GM10266 (cell line): ENCODE results near the gene VN1R5.
"Not testable (repeated sequence)": the region's sequence is repeated elsewhere in the genome, so short reads cannot be mapped to it uniquely, and the experiment has no call there.

Experiments
- DNase-seq: peaks from one replicate; pipeline ENCODE4 v3.0.0; 2012; ENCODE audit errors: extremely low spot score
- TF ChIP-seq, protein P1 (sequence below): IDR thresholded peaks from 2 replicates; pipeline ENCODE4 v1.5.1; 2012; ENCODE audit warnings: mild to moderate bottlenecking, low read depth; ENCODE audit not compliant: control insufficient read depth, insufficient read depth; ENCODE audit errors: missing control alignments

VN1R5 gene

DNA sequence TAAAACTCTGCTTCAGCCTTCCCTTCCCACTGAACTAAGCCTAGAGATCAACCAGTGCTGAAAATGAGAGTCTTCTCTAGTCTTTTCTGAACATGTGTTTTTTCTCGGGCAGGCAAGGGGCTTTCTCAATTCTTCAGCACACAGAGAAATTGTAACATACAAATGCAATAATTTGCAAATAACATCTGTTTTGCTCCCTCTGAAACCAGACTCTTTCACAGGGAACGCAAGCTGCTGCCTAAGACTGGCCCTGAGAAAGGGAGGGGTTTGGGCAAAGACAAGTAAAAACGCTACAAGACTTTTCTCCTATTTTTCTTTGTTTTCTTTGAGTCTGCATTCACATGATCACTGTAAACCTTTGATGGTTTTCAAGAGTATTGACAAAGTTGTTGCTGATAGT is 39.6 kb upstream of the VN1R5 start:
- DNase-seq, result no peak
- TF ChIP-seq, protein P1, sequence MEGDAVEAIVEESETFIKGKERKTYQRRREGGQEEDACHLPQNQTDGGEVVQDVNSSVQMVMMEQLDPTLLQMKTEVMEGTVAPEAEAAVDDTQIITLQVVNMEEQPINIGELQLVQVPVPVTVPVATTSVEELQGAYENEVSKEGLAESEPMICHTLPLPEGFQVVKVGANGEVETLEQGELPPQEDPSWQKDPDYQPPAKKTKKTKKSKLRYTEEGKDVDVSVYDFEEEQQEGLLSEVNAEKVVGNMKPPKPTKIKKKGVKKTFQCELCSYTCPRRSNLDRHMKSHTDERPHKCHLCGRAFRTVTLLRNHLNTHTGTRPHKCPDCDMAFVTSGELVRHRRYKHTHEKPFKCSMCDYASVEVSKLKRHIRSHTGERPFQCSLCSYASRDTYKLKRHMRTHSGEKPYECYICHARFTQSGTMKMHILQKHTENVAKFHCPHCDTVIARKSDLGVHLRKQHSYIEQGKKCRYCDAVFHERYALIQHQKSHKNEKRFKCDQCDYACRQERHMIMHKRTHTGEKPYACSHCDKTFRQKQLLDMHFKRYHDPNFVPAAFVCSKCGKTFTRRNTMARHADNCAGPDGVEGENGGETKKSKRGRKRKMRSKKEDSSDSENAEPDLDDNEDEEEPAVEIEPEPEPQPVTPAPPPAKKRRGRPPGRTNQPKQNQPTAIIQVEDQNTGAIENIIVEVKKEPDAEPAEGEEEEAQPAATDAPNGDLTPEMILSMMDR, result no peak

DNA sequence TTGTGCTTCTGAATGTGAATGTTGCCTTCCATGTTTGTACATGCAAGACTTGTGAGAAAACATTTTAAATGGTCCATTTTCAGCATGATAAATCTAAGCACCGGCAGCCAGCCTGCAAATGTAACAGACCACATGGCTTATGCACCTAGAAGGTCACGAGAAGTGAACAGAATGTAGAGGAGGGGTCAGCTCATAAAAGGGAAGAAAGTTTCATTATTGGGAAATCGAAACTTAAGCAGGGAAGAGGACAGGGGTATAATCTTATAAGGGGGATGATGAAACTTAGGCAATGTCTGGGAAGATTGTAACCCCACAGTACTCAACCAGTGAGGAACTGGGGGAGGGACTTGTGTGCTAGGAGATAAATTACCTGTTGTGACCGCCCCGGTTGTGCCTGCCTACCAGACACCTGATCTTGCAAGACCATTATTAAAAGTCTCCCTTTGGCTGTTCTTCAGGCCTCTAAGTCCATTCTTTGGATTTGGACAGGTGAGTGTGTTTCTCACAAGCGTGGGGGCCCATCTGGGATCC is 37.7 kb upstream of the VN1R5 start:
- TF ChIP-seq, protein P1, result no peak
- DNase-seq, result no peak

DNA sequence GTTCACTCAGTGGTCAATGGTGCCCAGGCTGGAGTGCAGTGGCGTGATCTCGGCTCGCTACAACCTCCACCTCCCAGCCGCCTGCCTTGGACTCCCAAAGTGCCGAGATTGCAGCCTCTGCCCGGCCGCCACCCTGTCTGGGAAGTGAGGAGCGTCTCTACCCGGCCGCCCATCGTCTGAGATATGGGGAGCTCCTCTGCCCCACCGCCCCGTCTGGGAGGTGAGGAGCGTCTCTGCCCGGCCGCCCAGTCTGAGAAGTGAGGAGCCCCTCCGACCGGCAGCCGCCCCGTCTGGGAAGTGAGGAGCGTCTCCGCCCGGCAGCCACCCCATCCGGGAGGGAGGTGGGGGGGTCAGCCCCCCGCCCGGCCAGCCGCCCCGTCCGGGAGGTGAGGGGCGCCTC is 35.6 kb upstream of the VN1R5 start:
- not testable (repeated sequence) for DNase-seq

DNA sequence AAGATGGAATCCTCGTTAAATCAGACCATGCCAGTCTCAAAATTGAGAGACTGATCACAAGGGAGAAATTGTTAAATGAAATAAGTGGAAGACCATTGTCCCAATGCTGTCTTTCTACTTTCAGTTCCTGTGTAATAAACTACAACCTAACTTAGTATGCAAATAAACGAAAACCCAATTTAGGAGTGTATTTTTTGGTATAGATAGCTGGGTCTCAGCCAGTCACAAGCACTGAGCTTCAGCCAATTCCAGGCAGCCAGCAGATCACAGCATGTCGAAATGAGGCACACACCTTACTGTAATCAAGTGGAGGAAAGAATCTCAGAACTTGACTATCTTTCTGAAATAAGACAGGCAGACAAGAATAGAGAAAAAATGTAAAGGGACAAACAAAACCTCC is 33.0 kb upstream of the VN1R5 start:
- no peak for DNase-seq
- TF ChIP-seq, protein P1, result no peak

DNA sequence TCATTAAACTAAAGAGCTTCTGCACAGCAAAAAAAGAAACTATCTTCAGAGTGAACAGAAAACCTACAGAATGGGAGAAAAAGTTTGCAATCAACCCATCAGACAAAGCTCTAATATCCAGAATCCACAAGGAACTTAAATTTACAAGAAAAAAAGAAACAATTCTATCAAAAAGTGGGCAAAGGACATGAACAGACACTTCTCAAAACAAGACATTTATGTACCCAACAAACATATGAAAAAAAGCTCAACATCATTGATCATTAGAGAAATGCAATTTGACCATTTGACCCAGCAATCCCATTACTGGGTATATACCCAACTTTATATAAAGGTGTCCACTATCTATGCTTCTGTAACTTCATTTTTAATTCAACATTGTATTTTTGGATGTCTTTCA is 31.1 kb upstream of the VN1R5 start:
- TF ChIP-seq, protein P1, result no peak
- no peak for DNase-seq

DNA sequence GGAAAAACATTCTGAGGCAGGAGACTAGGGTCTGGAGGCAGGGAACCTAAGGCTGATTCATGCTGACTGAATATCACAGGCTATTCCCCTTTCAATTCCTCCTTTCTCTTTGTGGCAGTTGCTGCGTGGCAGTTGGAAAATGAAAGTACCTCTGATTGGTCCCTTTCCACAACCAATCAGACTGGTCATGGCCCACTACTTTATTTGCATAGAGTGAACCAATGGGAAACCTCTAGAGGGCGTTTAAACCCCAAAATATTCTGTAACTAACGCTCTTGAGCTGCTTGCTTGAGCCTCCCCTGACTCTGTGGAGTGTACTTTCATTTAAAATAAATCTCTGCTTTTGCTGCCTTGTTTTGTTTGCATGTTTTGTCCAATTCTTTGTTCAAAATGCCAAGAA is 27.7 kb upstream of the VN1R5 start:
- TF ChIP-seq, protein P1, result no peak
- no peak for DNase-seq

DNA sequence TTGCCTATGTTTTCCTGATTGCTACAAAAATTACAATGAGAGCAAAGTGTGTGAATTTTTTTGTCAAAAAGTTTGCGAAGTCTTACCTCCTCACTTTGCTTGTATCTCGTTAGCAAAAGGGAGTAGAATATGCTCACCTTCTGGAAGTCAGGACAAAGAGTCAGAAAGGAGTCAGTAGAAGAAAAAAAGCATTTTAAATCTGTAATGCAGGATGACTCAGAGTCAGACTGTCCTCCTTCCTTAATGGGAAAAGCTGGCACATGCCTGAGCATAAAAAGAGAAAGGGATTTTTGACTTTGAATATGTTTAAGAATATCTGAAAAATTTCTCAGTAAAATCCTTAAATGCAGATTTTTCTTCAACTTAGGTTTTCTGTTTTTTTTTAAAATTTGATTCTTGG is 14.2 kb upstream of the VN1R5 start:
- no peak for DNase-seq
- TF ChIP-seq, protein P1, result no peak

DNA sequence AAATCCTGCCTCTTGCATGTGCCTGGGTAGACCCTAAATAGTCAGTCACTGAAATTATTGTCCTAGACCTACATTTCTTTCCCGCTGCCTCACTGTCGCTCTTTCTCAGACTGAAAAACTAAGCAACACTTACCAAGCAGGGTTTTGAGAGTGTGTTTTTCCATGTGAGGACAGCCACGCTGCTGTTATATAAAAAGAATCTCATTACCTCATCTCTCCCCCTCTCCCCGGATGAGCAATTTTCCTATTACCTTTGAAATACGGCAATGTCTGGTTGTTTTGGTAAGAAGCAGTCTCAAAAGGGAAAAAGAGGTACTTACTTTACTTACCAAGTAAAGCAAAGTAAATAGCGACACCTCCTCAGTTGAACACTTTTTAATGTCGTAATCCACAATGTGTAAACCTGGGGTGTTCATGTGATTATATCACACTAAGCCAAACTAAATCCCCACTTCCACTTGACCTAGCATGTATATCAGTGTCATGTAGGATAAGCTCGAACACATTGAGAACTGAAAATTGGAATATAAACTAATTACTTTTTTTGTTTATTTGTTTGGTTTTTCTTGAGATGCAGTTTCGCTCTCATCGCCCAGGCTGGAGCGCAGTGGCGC is 12.2 kb upstream of the VN1R5 start:
- no peak for DNase-seq
- TF ChIP-seq, protein P1, result no peak
